HepG2 (cell line): ENCODE data around the gene WNK2. TPM values are rescaled to one million over a fixed set of nuclear protein-coding genes. Genes with fewer than 3 reads are reported as not detected.

Experiments
- ATAC-seq: fragments of 200-7000 bp; cut with Tn5 transposase; 3 replicates; pipeline ENCODE4 v1.9.1; 2020; ENCODE audit warnings: mild to moderate bottlenecking, moderate library complexity
- Bru-seq: library from RNA; stranded (reverse); fragments of 400-500 nt; gene quantifications from one replicate; lab custom pipeline; 2021; lab: Mats Ljungman, UMichigan
- BruChase-seq, 2 experiments: library from RNA; stranded (reverse); fragments of 400-500 nt; gene quantifications; one replicate each; lab custom pipeline; 2021; lab: Mats Ljungman, UMichigan
- BruUV-seq: library from RNA; stranded (reverse); fragments of 400-500 nt; replicated peaks from 2 replicates; lab custom pipeline; 2021; lab: Mats Ljungman, UMichigan
- CTCF ChIA-PET: fragments of 300-600 bp; formaldehyde crosslinking; extraction: SDS; loops from one replicate; lab custom pipeline; 2021; ENCODE audit warnings: low total read pairs, inconsistent platforms, low intra/inter-chr PET ratio; lab: Yijun Ruan, JAX
- POLR2A ChIA-PET: fragments of 350-600 bp; sonication (Branson Sonifier 250); formaldehyde crosslinking; loops from one replicate; lab custom pipeline; 2020; ENCODE audit warnings: antibody characterized with exemption, inconsistent platforms; lab: Yijun Ruan, JAX
- DNase-seq: peaks from one replicate; pipeline ENCODE4 v3.0.0-alpha.2; 2015; ENCODE audit warnings: low spot score
- FAIRE-seq: peaks from 3 replicates; lab custom pipeline; 2011; peaks lifted over from hg19 to GRCh38; lab: Jason Lieb, UNC
- H2AFZ ChIP-seq: one replicate; pipeline ENCODE4 v1.6.1; 2011; ENCODE audit warnings: low read length, inconsistent platforms
- H3K27ac ChIP-seq: fragments of 300-600 bp; 3 replicates; pipeline ENCODE4 v1.8.0; 2011; ENCODE audit warnings: mixed run types, mild to moderate bottlenecking, mixed read lengths, low read length, inconsistent platforms; ENCODE audit not compliant: insufficient read depth; ENCODE audit errors: extremely low read length
- H3K27me3 ChIP-seq, 2 experiments: fragments of 200-600 bp in 1 of 2; 2 replicates in 1 of 2; 3 replicates in 1 of 2; pipeline versions ENCODE4 v1.6.0 to v1.8.0; 2011; ENCODE audit warnings: low read length in 2 of 2, mild to moderate bottlenecking in 2 of 2, moderate library complexity in 2 of 2, inconsistent platforms in 1 of 2; ENCODE audit not compliant: insufficient read depth in 2 of 2, control insufficient read depth in 1 of 2
- H3K36me3 ChIP-seq, 2 experiments: fragments of 200-600 bp in 1 of 2; replicated peaks in 1 of 2; 2 replicates in 1 of 2; 3 replicates in 1 of 2; pipeline versions ENCODE4 v1.5.1 to v1.8.0; 2011; ENCODE audit warnings: low read length in 2 of 2, inconsistent platforms in 1 of 2; ENCODE audit not compliant: insufficient read depth in 2 of 2, control insufficient read depth in 1 of 2
- H3K4me1 ChIP-seq: 2 replicates; pipeline ENCODE4 v1.5.1; 2012; ENCODE audit warnings: low read length, inconsistent platforms; ENCODE audit not compliant: insufficient read depth
- H3K4me2 ChIP-seq: 2 replicates; pipeline ENCODE4 v1.6.0; 2011; ENCODE audit warnings: low read depth, low read length, inconsistent platforms
- H3K4me3 ChIP-seq, 3 experiments: fragments of 200-600 bp in 1 of 3; sonication (generic), shearing (Covaris generic) in 1 of 3; replicated peaks in 1 of 3; 2 replicates each; pipeline ENCODE4 v1.5.1; 2011 to 2016; ENCODE audit warnings: low read length in 3 of 3, inconsistent platforms in 2 of 3, low read depth in 2 of 3, mild to moderate bottlenecking in 2 of 3, control low read depth in 1 of 3, mixed read lengths in 1 of 3; ENCODE audit not compliant: insufficient read depth in 1 of 3
- H3K79me2 ChIP-seq: one replicate; pipeline ENCODE4 v1.6.1; 2011; ENCODE audit warnings: low read length, inconsistent platforms; ENCODE audit not compliant: insufficient read depth
- H3K9ac ChIP-seq: 2 replicates; pipeline ENCODE4 v1.6.0; 2011; ENCODE audit warnings: mild to moderate bottlenecking, low read depth, low read length, inconsistent platforms; ENCODE audit not compliant: insufficient read depth
- H3K9me3 ChIP-seq: 2 replicates; pipeline ENCODE4 v1.5.1; 2012; ENCODE audit warnings: mild to moderate bottlenecking, low read length
- H4K20me1 ChIP-seq: 2 replicates; pipeline ENCODE4 v1.6.0; 2011; ENCODE audit warnings: inconsistent platforms, mild to moderate bottlenecking, low read length, moderate library complexity; ENCODE audit not compliant: insufficient read depth
- ARHGAP35 ChIP-seq: sonication (generic); formaldehyde crosslinking; IDR thresholded peaks from 2 replicates; pipeline ENCODE4 v1.9.0; 2022; ENCODE audit warnings: mild to moderate bottlenecking, inconsistent platforms, moderate library complexity, missing genetic modification reagents, borderline replicate concordance
- SIX1 ChIP-seq: sonication (generic); formaldehyde crosslinking; IDR thresholded peaks from 2 replicates; pipeline ENCODE4 v1.4.0; 2020; ENCODE audit warnings: missing genetic modification reagents, borderline replicate concordance
- YY1 ChIP-seq: IDR thresholded peaks from 2 replicates; pipeline ENCODE4 v1.6.1; 2011; ENCODE audit warnings: low read length, low read depth, moderate library complexity, mild to moderate bottlenecking; ENCODE audit not compliant: insufficient read depth, insufficient replicate concordance
- WGBS: methylation state at CpG from one replicate; pipeline ENCODE4 v1.1.6; 2017; ENCODE audit warnings: low lambda C conversion rate; 5-methylcytosine and 5-hydroxymethylcytosine counted together
- in situ Hi-C: cut with HindIII; loops from 2 replicates; pipeline ENCODE4 v1.10.0; 2017; ENCODE audit warnings: low pct_unique_long_range_greater_than_20kb; ENCODE audit not compliant: extremely low pct_ligation_motif_present
- intact Hi-C: fragments of 100-400 bp; cut with micrococcal nuclease; formaldehyde crosslinking; loops from one replicate; pipeline ENCODE4 v1.10.0; 2022; ENCODE audit not compliant: unreplicated experiment
- long read RNA-seq, 2 experiments: library from RNA in 1 of 2; library from polyadenylated mRNA in 1 of 2; stranded (forward) in 1 of 2; unstranded in 1 of 2; transcript quantifications; one replicate each; pipeline ENCODE4 v2.0.0, GENCODE V29; 2019 to 2022
- polyA minus RNA-seq, 3 experiments: library from RNA; depleted of rRNA, polyadenylated mRNA; stranded (reverse); fragments of >200 nt; gene quantifications; 2 replicates each; pipeline ENCODE4 v1.2.3, GENCODE V29; 2011; ENCODE audit warnings: low replicate concordance in 1 of 3
- polyA plus RNA-seq, 8 experiments: library from polyadenylated mRNA; depleted of rRNA in 3 of 8; stranded (reverse) in 7 of 8; unstranded in 1 of 8; fragments of >200 nt; fragmentation: Illumina TruSeq in 4 of 8; extraction: Trizol in 4 of 8; gene quantifications; 2 replicates each; pipeline versions ENCODE4 v1.2.1 to v1.2.3, GENCODE V29; 2011 to 2016; ENCODE audit warnings: low read depth in 4 of 8, missing spikeins in 1 of 8, mixed read lengths in 1 of 8; ENCODE audit not compliant: insufficient read depth in 1 of 8
- total RNA-seq, 5 experiments: library from RNA; depleted of rRNA; stranded (reverse); fragments of >200 nt; fragmentation: Illumina TruSeq; extraction: Trizol; gene quantifications; 2 replicates each; pipeline ENCODE4 v1.2.3, GENCODE V29; 2016; ENCODE audit warnings: low read depth in 1 of 5
- TF ChIP-seq, protein P1 (sequence below): IDR thresholded peaks from 2 replicates; pipeline ENCODE4 v1.4.0; 2020; ENCODE audit warnings: mild to moderate bottlenecking, missing genetic modification reagents
- TF ChIP-seq, protein P2 (sequence below): sonication (generic); formaldehyde crosslinking; IDR thresholded peaks from 2 replicates; pipeline ENCODE4 v1.4.0; 2020; ENCODE audit warnings: missing genetic modification reagents
- TF ChIP-seq, protein P3 (sequence below): sonication (generic); formaldehyde crosslinking; IDR thresholded peaks from 2 replicates; pipeline ENCODE4 v1.9.0; 2022; ENCODE audit warnings: low read depth, missing genetic modification reagents

The WNK2 gene
- 10.5 and 16.6 TPM in 2 replicates for total RNA-seq (2016; rRNA removed; fragmentation: Illumina TruSeq; extraction: Trizol)
- 2.8 and 5.4 TPM in 2 replicates for total RNA-seq (2016; cell fraction: cytosol; rRNA removed; fragmentation: Illumina TruSeq; extraction: Trizol; ENCODE audit: low read depth)
- 7.9 and 14.6 TPM in 2 replicates for total RNA-seq (2016; cell fraction: insoluble cytoplasmic fraction; rRNA removed; fragmentation: Illumina TruSeq; extraction: Trizol)
- total RNA-seq (2016; cell fraction: membrane; rRNA removed; fragmentation: Illumina TruSeq; extraction: Trizol): 9.4 and 9.8 TPM in 2 replicates
- total RNA-seq (2016; cell fraction: nucleus; rRNA removed; fragmentation: Illumina TruSeq; extraction: Trizol): 21.0 and 29.3 TPM in 2 replicates
- 11.4 and 12.0 TPM in 2 replicates for polyA plus RNA-seq (2011; rRNA removed)
- 3.1 and 5.3 TPM in 2 replicates for polyA plus RNA-seq (2011; cell fraction: cytosol; rRNA removed)
- 98.4 and 126 TPM in 2 replicates for polyA plus RNA-seq (2011; cell fraction: nucleus; rRNA removed)
- 29.1 and 39.4 TPM in 2 replicates for polyA plus RNA-seq (2012)
- 3.2 and 4.2 TPM in 2 replicates for polyA plus RNA-seq (2016; cell fraction: cytosol; fragmentation: Illumina TruSeq; extraction: Trizol; ENCODE audit: low read depth)
- polyA plus RNA-seq (2016; cell fraction: insoluble cytoplasmic fraction; fragmentation: Illumina TruSeq; extraction: Trizol; ENCODE audit: low read depth): 18.9 and 27.7 TPM in 2 replicates
- 4.9 and 6.5 TPM in 2 replicates for polyA plus RNA-seq (2016; cell fraction: membrane; fragmentation: Illumina TruSeq; extraction: Trizol; ENCODE audit: low read depth)
- 87.2 and 94.8 TPM in 2 replicates for polyA plus RNA-seq (2016; cell fraction: nucleus; fragmentation: Illumina TruSeq; extraction: Trizol; ENCODE audit: insufficient read depth, low read depth)
- 8.4 and 22.7 TPM in 2 replicates for polyA minus RNA-seq (2011; rRNA and poly(A)+ RNA removed; ENCODE audit: low replicate concordance)
- 15.8 and 17.9 TPM in 2 replicates for polyA minus RNA-seq (2011; cell fraction: cytosol; rRNA and poly(A)+ RNA removed)
- 32.8 and 40.0 TPM in 2 replicates for polyA minus RNA-seq (2011; cell fraction: nucleus; rRNA and poly(A)+ RNA removed)
- Bru-seq, nascent RNA: percentile 75 among the genes with signal in this experiment
- BruChase-seq, experiment 1, labeled RNA remaining after a 6-hour chase: percentile 77 among the genes with signal in this experiment
- percentile 77 among the genes with signal in this experiment for BruChase-seq, experiment 2, labeled RNA remaining after a 2-hour chase
- long read RNA-seq, experiment 1, partial matches to known transcripts: 1 of 10 reads
- long read RNA-seq, experiment 1, other reads (novel, unspliced or antisense): 9 of 10 reads
- long read RNA-seq, experiment 2, full-length matches to known transcripts: 4 of 95 reads
- long read RNA-seq, experiment 2, partial matches to known transcripts: 38 of 95 reads
- long read RNA-seq, experiment 2, other reads (novel, unspliced or antisense): 53 of 95 reads

DNA sequence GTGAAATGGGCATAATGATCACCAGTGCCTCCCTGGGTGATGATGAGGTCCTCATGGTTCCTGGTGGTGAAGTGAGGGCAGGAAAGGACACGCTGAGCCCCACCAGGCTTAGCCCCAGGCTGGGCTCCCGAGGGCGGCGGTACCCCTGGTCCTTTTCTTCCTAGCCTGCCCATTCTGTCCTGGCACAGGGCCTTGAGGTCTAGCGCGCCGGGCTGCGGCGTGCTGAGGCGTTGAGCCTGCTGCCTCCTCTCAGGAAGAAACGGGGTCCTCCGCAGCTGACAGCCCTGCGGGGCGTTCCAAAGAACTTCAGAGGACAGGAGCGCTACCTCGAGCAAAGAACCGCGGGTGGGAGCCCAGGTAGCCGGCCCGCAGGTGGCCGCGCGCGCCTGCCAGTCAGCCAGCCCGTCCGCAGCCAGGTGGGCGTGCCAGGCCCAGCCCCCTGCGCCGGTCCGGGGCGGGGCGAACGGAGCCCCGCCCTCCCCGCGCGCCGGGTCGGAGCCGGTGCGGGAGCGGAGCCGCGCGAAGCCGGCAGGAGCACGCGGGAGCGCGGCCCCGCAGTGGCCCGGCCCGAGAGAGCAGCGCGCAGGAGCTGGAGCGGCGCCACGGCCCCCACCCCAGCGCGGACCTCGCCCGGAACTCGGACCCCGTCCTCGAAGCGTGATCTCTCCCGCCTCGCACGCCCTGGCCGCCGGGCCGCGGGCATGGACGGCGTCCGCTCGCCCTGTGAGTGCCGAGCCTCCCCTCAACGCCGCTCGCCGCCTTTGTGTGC lies at the start of gene WNK2:
WNK2 (plus strand) TSS at position 477 of the 769 bp plus-strand sequence. CDS start 791 bp downstream, outside the sequence.
- Histone ChIP-seq H3K4me3 (peak within 1 kb of the TSS; percentile 70 to 79 (median 74)), H3K27me3 (peaks cover 3 to 21% of the 10 kb centered on the region in 2 experiments; a peak in 4 of 5 replicates), H4K20me1 (no peaks in the 10 kb centered on the region), H3K4me1 (peaks cover 79% of the 10 kb centered on the region), H3K9ac (peak within 1 kb of the TSS; percentile 72), H3K79me2 (peaks cover 33% of the 10 kb centered on the region), H3K36me3 (0 out of 5 replicates have a peak, but pooled peaks cover under 1 to 4% of the 10 kb centered on the region in 2 experiments), H3K4me2 (peak within 1 kb of the TSS; percentile 80), H3K9me3 (no peaks in the 10 kb centered on the region), H3K27ac (peak within 1 kb of the TSS; percentile 41), H2AFZ (no peak within 1 kb of the TSS)
- ATAC-seq (peak; percentile 65), FAIRE-seq (no peak), DNase-seq (no peak)
- intact Hi-C loops (no loop called here), in situ Hi-C loops (no loop called here)
- ChIA-PET POLR2A (no interaction called here), CTCF (no interaction called here)
- 6% methylated on average over 12 of the region's 82 CpGs for WGBS
- BruUV-seq: no TSS peak
- no peak for TF ChIP-seq ARHGAP35 (CRISPR knock-in tag)
- TF ChIP-seq, protein P1, sequence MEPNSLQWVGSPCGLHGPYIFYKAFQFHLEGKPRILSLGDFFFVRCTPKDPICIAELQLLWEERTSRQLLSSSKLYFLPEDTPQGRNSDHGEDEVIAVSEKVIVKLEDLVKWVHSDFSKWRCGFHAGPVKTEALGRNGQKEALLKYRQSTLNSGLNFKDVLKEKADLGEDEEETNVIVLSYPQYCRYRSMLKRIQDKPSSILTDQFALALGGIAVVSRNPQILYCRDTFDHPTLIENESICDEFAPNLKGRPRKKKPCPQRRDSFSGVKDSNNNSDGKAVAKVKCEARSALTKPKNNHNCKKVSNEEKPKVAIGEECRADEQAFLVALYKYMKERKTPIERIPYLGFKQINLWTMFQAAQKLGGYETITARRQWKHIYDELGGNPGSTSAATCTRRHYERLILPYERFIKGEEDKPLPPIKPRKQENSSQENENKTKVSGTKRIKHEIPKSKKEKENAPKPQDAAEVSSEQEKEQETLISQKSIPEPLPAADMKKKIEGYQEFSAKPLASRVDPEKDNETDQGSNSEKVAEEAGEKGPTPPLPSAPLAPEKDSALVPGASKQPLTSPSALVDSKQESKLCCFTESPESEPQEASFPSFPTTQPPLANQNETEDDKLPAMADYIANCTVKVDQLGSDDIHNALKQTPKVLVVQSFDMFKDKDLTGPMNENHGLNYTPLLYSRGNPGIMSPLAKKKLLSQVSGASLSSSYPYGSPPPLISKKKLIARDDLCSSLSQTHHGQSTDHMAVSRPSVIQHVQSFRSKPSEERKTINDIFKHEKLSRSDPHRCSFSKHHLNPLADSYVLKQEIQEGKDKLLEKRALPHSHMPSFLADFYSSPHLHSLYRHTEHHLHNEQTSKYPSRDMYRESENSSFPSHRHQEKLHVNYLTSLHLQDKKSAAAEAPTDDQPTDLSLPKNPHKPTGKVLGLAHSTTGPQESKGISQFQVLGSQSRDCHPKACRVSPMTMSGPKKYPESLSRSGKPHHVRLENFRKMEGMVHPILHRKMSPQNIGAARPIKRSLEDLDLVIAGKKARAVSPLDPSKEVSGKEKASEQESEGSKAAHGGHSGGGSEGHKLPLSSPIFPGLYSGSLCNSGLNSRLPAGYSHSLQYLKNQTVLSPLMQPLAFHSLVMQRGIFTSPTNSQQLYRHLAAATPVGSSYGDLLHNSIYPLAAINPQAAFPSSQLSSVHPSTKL (CRISPR knock-in tag): no peak
- TF ChIP-seq, protein P2, sequence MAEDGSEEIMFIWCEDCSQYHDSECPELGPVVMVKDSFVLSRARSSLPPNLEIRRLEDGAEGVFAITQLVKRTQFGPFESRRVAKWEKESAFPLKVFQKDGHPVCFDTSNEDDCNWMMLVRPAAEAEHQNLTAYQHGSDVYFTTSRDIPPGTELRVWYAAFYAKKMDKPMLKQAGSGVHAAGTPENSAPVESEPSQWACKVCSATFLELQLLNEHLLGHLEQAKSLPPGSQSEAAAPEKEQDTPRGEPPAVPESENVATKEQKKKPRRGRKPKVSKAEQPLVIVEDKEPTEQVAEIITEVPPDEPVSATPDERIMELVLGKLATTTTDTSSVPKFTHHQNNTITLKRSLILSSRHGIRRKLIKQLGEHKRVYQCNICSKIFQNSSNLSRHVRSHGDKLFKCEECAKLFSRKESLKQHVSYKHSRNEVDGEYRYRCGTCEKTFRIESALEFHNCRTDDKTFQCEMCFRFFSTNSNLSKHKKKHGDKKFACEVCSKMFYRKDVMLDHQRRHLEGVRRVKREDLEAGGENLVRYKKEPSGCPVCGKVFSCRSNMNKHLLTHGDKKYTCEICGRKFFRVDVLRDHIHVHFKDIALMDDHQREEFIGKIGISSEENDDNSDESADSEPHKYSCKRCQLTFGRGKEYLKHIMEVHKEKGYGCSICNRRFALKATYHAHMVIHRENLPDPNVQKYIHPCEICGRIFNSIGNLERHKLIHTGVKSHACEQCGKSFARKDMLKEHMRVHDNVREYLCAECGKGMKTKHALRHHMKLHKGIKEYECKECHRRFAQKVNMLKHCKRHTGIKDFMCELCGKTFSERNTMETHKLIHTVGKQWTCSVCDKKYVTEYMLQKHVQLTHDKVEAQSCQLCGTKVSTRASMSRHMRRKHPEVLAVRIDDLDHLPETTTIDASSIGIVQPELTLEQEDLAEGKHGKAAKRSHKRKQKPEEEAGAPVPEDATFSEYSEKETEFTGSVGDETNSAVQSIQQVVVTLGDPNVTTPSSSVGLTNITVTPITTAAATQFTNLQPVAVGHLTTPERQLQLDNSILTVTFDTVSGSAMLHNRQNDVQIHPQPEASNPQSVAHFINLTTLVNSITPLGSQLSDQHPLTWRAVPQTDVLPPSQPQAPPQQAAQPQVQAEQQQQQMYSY: no peak
- no peak for TF ChIP-seq SIX1 (CRISPR knock-in tag)
- TF ChIP-seq, protein P3, sequence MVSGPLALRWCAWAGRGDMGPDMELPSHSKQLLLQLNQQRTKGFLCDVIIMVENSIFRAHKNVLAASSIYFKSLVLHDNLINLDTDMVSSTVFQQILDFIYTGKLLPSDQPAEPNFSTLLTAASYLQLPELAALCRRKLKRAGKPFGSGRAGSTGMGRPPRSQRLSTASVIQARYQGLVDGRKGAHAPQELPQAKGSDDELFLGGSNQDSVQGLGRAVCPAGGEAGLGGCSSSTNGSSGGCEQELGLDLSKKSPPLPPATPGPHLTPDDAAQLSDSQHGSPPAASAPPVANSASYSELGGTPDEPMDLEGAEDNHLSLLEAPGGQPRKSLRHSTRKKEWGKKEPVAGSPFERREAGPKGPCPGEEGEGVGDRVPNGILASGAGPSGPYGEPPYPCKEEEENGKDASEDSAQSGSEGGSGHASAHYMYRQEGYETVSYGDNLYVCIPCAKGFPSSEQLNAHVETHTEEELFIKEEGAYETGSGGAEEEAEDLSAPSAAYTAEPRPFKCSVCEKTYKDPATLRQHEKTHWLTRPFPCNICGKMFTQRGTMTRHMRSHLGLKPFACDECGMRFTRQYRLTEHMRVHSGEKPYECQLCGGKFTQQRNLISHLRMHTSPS (CRISPR knock-in tag): no peak; the same call in 1 of the 2 replicates
- TF ChIP-seq YY1: no peak
